Chondrocyte (in vitro differentiated cells): Measurements from ENCODE around the gene BARX2. TPM values are rescaled to one million over a fixed set of nuclear protein-coding genes. Genes with fewer than 3 reads are reported as not detected.

ENCODE experiments used
- DNase-seq: peaks from one replicate; pipeline ENCODE4 v3.0.0; 2021; ENCODE audit warnings: mixed read lengths, low spot score
- H3K27ac Mint-ChIP-seq: one replicate; pipeline ENCODE4 v1.8.0; 2021; ENCODE audit warnings: mild to moderate bottlenecking, moderate library complexity, mixed read lengths; ENCODE audit not compliant: unreplicated experiment
- H3K27me3 Mint-ChIP-seq: 2 replicates; pipeline ENCODE4 v1.8.0; 2021; ENCODE audit warnings: low read depth, mixed read lengths
- H3K36me3 Mint-ChIP-seq: 2 replicates; pipeline ENCODE4 v1.8.0; 2021; ENCODE audit warnings: low read depth, mixed read lengths
- H3K4me1 Mint-ChIP-seq: 2 replicates; pipeline ENCODE4 v1.8.0; 2021; ENCODE audit warnings: low read depth, mild to moderate bottlenecking, mixed read lengths
- H3K4me3 Mint-ChIP-seq: one replicate; pipeline ENCODE4 v1.8.0; 2021; ENCODE audit warnings: mild to moderate bottlenecking, moderate library complexity, mixed read lengths; ENCODE audit not compliant: unreplicated experiment
- H3K9me3 Mint-ChIP-seq: 2 replicates; pipeline ENCODE4 v1.8.0; 2021; ENCODE audit warnings: low read depth, mixed read lengths
- total RNA-seq: library from RNA; stranded (reverse); gene quantifications from 3 replicates; pipeline ENCODE4 v1.2.1, GENCODE V29; 2021
- TF ChIP-seq, protein P1 (sequence below): fragments of 200-600 bp; sonication (generic); IDR thresholded peaks from 2 replicates; pipeline ENCODE4 v1.5.0; 2021; ENCODE audit warnings: antibody characterized with exemption, mild to moderate bottlenecking, moderate library complexity

The BARX2 gene
- total RNA-seq, 1 donor from 2014 or later = not detected

DNA sequence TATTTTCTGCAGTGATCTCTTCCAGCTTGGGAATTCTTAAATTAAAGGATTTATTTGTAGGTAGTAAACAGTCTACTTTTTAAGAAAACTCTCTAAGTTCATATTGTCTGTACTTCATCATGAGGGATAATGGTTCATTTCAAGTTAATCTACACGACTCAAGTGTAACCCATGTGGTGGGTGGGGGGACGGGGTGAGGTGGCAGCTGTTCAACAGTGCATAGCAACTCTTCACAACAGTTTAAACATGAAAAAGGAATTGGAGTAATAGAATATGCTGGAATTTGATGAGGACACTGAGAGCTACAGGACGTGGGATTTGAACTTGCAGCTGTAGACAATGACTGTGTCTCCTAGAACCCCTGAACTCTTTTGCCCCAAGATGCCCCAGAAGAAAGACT, 20.8 kb downstream of the BARX2 start:
- no peak for DNase-seq
- H3K27me3 Mint-ChIP-seq = peaks cover 46% of the 10 kb centered on the region
- no peak overlapping the region for H3K4me3 Mint-ChIP-seq
- H3K9me3 Mint-ChIP-seq = peaks cover 6% of the 10 kb centered on the region
- no peaks in the 10 kb centered on the region for H3K36me3 Mint-ChIP-seq
- H3K4me1 Mint-ChIP-seq = no peaks in the 10 kb centered on the region
- no peak overlapping the region for H3K27ac Mint-ChIP-seq
- TF ChIP-seq, protein P1, sequence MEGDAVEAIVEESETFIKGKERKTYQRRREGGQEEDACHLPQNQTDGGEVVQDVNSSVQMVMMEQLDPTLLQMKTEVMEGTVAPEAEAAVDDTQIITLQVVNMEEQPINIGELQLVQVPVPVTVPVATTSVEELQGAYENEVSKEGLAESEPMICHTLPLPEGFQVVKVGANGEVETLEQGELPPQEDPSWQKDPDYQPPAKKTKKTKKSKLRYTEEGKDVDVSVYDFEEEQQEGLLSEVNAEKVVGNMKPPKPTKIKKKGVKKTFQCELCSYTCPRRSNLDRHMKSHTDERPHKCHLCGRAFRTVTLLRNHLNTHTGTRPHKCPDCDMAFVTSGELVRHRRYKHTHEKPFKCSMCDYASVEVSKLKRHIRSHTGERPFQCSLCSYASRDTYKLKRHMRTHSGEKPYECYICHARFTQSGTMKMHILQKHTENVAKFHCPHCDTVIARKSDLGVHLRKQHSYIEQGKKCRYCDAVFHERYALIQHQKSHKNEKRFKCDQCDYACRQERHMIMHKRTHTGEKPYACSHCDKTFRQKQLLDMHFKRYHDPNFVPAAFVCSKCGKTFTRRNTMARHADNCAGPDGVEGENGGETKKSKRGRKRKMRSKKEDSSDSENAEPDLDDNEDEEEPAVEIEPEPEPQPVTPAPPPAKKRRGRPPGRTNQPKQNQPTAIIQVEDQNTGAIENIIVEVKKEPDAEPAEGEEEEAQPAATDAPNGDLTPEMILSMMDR = no peak

DNA sequence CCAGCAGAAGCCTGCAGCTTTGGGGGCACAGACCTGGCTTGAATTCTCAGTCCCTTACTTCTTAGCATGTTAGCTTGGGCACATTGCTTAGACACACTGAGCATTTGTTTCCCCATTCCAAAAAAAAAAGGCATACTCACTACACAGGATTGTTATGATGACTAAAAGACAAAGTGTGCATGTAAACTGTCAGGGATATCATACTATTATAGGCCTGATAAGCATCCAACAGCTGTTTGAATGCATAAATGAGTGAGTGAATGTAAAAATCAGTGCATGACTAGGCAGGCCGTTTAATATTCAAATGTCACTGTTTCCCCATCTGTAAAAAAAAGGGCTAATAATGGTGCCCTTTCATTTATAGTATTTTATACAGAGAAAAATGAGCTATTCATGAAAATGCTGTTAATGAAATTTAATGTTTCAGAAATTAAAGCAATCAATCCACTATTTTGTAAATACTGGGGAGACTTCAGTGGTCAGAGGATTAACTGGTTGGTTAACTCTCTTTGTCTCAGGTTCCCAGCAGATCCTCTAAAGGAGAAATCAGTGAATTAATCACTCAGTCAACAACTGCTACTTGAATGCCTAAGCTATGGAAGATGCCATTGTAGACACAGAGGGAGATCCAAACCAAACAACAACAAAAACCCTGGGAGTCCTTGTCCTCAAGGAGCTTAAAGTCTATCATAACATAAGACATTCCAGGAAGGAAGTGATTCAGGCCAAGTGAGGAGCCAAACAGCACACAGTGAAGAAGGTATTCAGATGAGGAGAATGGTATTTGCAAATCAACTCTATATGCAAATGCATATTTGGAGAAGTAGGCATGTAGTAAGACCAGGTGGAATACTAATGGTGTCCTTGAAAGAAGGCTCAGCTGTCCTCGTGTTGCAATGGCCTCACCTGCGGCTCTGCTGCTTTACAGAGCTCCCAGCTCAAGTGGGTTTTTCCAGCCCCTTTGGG, 26.8 kb downstream of the BARX2 start:
- TF ChIP-seq, protein P1 = no peak
- Mint-ChIP-seq H3K9me3 (peaks cover 6% of the 10 kb centered on the region), H3K36me3 (no peaks in the 10 kb centered on the region), H3K4me1 (no peaks in the 10 kb centered on the region), H3K27ac (no peak overlapping the region), H3K4me3 (no peak overlapping the region), H3K27me3 (peaks cover 31% of the 10 kb centered on the region)
- DNase-seq = no peak

DNA sequence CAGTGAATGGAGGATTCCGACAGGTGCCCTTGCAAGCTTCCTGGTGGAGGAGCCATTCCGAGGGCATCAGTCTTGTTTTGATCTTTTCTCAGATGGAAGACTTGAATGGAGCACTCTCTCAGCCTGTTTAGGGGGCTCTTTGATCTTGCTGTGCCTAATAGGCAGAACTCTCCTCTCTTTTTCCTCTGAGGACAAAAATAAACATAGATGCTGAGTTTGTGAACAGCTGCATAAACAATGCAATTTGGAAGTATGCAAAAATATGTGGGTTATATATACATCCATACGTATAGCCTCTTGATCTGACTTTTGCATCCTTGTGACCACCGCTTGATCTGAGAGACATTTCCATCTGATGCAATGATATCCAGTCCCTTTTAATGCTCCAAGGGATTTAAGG, 29.1 kb downstream of the BARX2 start:
- Mint-ChIP-seq H3K4me1 (no peaks in the 10 kb centered on the region), H3K36me3 (no peaks in the 10 kb centered on the region), H3K27me3 (peaks cover 33% of the 10 kb centered on the region), H3K27ac (no peak overlapping the region), H3K4me3 (no peak overlapping the region), H3K9me3 (no peaks in the 10 kb centered on the region)
- DNase-seq = no peak
- TF ChIP-seq, protein P1 = no peak

DNA sequence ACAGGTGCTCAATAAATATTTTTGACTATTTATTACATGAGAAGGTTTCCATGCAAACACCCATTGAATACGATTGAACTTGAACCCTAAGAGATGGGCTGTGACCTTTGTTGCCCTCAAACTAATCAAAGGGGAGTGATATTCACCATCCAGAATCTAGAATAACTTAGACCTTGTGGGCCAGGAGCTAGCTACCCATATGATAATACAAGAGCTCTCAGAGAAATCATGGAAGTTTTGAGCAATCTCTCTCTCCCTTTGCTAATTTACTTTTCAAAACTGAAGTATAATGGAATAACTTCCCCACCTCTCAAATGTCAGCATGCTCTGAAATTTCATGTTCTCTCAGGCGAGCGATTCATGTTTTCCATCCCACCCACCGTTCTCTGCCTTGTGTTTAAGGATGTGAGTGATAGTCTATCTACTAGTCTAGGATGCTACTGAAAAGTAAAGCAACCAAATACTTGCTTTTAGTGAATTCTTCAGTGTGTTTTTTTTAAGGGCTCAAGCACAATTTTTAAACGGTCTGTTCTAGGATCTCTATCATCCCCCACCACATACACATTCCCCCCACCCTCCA, 33.3 kb downstream of the BARX2 start:
- Mint-ChIP-seq H3K4me3 (no peak overlapping the region), H3K36me3 (no peaks in the 10 kb centered on the region), H3K27me3 (peaks cover 29% of the 10 kb centered on the region), H3K27ac (no peak overlapping the region), H3K4me1 (no peaks in the 10 kb centered on the region), H3K9me3 (no peaks in the 10 kb centered on the region)
- TF ChIP-seq, protein P1 = no peak
- no peak for DNase-seq

DNA sequence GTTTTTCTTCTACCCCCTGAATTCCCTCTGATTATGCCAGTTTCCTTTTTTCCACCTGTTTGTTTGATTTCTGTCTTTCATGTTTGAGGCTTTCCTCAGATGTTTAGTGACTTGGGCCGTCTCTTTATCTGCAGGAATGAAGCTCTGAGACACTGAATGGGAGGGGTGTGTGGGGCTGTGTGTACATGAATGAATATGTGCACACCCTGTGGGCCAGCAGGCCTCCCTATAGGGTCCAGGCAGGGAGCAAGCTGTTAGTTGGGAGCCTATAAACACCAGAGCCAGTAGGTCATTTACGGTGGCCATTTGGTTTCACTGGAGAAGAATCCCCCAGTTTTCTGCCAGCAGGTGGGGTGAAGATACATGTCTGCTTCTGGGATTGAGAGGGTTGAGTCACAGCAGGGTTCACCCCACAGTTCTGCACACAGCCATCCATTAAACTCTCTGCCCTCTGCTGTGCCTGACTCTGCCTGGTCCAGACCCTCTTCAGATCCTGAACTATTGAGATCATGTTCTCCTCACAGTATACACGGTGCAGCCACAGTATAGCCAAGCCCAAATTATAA, 34.8 kb downstream of the BARX2 start:
- H3K4me3 Mint-ChIP-seq = no peak overlapping the region
- H3K4me1 Mint-ChIP-seq = no peaks in the 10 kb centered on the region
- TF ChIP-seq, protein P1 = no peak
- H3K27ac Mint-ChIP-seq = peak overlapping the region; percentile 24
- H3K9me3 Mint-ChIP-seq = no peaks in the 10 kb centered on the region
- no peaks in the 10 kb centered on the region for H3K36me3 Mint-ChIP-seq
- no peak for DNase-seq
- H3K27me3 Mint-ChIP-seq = peaks cover 26% of the 10 kb centered on the region
